ENCODE measurements around the gene SCP2D1.

GRCh38 chr20:18808712-18809111 is 4.9 kb upstream of the SCP2D1 start:
- TF ChIP-seq CTCF (IDR thresholded peaks at IDR 0.05; ENCODE audit: low read depth, low read length) (no peak), POLR2A (IDR thresholded peaks at IDR 0.05; ENCODE audit: extremely low read depth, insufficient read length) (no peak)
